Bronchial epithelial cell (primary cell): ENCODE measurements around the gene IL1RL2. TPM values are rescaled to one million over a fixed set of nuclear protein-coding genes. Genes with fewer than 3 reads are reported as not detected.

Experiments
- DNase-seq: peaks from one replicate; pipeline ENCODE4 v3.0.0-alpha.2; 2010; ENCODE audit warnings: low read depth
- FAIRE-seq: peaks from 2 replicates; lab custom pipeline; 2011; peaks lifted over from hg19 to GRCh38; lab: Jason Lieb, UNC
- H3K27me3 ChIP-seq: 2 replicates; pipeline ENCODE4 v1.5.1; 2011; ENCODE audit warnings: low read length; ENCODE audit not compliant: control insufficient read depth, insufficient read depth
- H3K36me3 ChIP-seq: 2 replicates; pipeline ENCODE4 v1.5.1; 2011; ENCODE audit warnings: low read length; ENCODE audit not compliant: control insufficient read depth, insufficient read depth
- H3K4me3 ChIP-seq: 2 replicates; pipeline ENCODE4 v1.5.1; 2011; ENCODE audit warnings: mild to moderate bottlenecking, low read depth, low read length, control low read depth
- total RNA-seq: library from RNA; depleted of rRNA; stranded (reverse); fragments of >200 nt; gene quantifications from 2 replicates; pipeline ENCODE4 v1.2.1, GENCODE V29; 2014
- TF ChIP-seq, protein P1 (sequence below): IDR thresholded peaks from 2 replicates; pipeline ENCODE4 v1.5.1; 2011; ENCODE audit warnings: mild to moderate bottlenecking, moderate library complexity, low read length, control low read depth, inconsistent platforms; ENCODE audit not compliant: insufficient read depth, severe bottlenecking

Gene IL1RL2
- total RNA-seq, 1 donor from 2014 or later, result 1.8 TPM

- FAIRE-seq (no peak), DNase-seq (no peak)
- H3K36me3 ChIP-seq, result no peaks in the 10 kb centered on the region
- TF ChIP-seq, protein P1, sequence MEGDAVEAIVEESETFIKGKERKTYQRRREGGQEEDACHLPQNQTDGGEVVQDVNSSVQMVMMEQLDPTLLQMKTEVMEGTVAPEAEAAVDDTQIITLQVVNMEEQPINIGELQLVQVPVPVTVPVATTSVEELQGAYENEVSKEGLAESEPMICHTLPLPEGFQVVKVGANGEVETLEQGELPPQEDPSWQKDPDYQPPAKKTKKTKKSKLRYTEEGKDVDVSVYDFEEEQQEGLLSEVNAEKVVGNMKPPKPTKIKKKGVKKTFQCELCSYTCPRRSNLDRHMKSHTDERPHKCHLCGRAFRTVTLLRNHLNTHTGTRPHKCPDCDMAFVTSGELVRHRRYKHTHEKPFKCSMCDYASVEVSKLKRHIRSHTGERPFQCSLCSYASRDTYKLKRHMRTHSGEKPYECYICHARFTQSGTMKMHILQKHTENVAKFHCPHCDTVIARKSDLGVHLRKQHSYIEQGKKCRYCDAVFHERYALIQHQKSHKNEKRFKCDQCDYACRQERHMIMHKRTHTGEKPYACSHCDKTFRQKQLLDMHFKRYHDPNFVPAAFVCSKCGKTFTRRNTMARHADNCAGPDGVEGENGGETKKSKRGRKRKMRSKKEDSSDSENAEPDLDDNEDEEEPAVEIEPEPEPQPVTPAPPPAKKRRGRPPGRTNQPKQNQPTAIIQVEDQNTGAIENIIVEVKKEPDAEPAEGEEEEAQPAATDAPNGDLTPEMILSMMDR, result no peak
- no peaks in the 10 kb centered on the region for H3K27me3 ChIP-seq
- H3K4me3 ChIP-seq, result no peak overlapping the region
Observed at GRCh38 chr2:102235042-102235473, 48.2 kb downstream of the IL1RL2 start.

DNA sequence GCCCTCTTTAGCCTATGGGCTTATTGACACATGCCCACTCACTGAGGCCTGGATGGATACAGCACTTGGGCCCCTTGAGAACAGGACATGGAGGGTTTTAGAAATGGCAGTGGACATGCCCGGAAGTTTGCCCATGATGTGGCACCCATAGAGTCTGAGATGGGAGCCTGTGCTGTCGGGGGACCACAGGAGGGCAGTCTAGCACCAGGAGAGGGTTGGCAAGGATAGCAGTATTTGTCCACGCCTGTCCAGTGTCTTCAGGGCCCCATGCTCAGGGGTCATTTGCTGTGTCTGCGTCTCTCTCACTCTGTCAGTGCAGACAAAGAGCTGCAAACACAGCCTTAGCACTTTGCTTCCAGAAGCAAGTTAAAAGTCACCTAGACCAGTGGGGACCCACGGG, 48.7 kb downstream of the IL1RL2 start:
- Histone ChIP-seq H3K27me3 (no peaks in the 10 kb centered on the region), H3K4me3 (no peak overlapping the region), H3K36me3 (no peaks in the 10 kb centered on the region)
- DNase-seq (no peak), FAIRE-seq (no peak)
- TF ChIP-seq, protein P1, result peak; percentile 49

DNA sequence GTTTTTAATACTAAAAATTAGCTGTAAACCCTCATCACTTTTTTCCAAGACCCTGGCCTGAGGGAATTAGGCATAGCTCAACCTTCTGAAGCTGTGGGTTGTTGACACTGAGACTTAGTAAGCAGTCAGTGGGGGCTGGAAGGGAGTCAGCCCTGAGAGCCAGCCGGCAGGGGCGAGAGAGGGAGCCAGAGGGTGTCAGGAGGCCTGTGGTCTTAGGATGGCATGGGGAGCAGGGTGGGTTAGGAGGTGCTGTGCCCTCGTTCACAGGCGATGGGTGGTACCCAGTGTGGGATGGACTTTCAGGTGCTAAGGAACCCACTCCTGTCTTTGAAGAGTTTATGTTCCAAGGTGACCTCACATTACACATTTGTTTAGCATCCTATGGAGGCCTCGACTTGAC, 49.3 kb downstream of the IL1RL2 start:
- TF ChIP-seq, protein P1, result no peak
- H3K27me3 ChIP-seq, result no peaks in the 10 kb centered on the region
- no peaks in the 10 kb centered on the region for H3K36me3 ChIP-seq
- no peak overlapping the region for H3K4me3 ChIP-seq
- no peak for DNase-seq
- no peak for FAIRE-seq

GRCh38 chr2:102237176-102237575, 50.4 kb downstream of the IL1RL2 start:
- FAIRE-seq (no peak), DNase-seq (no peak)
- Histone ChIP-seq H3K36me3 (no peaks in the 10 kb centered on the region), H3K27me3 (no peaks in the 10 kb centered on the region), H3K4me3 (no peak overlapping the region)
- TF ChIP-seq, protein P1, result no peak

GRCh38 chr2:102238039-102238756, 51.4 kb downstream of the IL1RL2 start:
- H3K4me3 ChIP-seq, result no peak overlapping the region
- TF ChIP-seq, protein P1, result no peak
- DNase-seq (no peak), FAIRE-seq (no peak)
- no peaks in the 10 kb centered on the region for H3K27me3 ChIP-seq
- no peaks in the 10 kb centered on the region for H3K36me3 ChIP-seq

- FAIRE-seq (no peak), DNase-seq (no peak)
- Histone ChIP-seq H3K4me3 (no peak overlapping the region), H3K27me3 (no peaks in the 10 kb centered on the region), H3K36me3 (no peaks in the 10 kb centered on the region)
- TF ChIP-seq, protein P1, result no peak
Observed at GRCh38 chr2:102238778-102239177, 52.0 kb downstream of the IL1RL2 start.
